Measurements from ENCODE around the gene PTPN2.

DNA sequence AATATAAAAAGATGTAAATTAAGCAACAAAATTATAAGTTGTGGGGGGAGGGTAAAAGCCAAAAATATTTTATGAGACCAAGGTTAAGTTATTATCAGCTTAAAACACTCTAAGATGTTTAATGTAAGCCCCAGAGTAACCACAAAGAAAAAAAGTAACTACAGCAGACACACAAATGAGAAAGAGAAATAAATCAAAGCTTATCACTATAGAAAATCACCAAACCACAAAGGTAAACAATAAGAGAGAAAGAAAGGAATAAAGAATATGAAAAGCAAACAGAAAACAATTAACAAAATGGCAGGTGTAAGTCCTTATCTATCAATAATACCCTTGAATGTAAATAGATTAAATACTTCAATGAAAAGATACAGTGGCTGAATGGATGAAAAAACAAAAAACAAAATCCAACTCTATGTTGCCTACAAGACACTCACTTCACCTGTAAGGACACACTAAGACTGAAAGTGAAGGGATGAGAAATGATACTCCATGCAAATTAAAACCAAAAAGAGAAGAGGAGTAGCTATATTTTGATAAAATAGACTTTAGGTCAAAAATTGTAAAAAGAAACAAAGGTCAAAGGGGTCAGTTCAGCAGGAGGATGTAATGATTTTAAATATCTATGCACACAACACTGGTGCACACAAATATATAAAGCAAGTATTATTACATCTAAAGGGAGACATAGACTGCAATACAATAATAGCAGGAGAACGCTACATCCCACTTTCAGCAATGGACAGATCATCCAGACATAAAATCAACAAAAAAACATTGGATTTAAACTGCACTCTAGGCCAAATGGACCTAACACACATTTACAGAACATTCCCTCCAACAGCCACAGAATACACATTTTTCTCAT lies 80.7 kb downstream of the PTPN2 start:
- TF ChIP-seq POLR2AphosphoS5 (IDR thresholded peaks at IDR 0.05; ENCODE audit: low read depth, low read length) (no peak), POLR2A (IDR thresholded peaks at IDR 0.05; ENCODE audit: low read depth, low read length) (no peak)

Data from GM12892 (cell line).